GM19328 (cell line): ENCODE data around the gene ZNF202.
"Not testable (repeated sequence)": the region's sequence is repeated elsewhere in the genome, so short reads cannot be mapped to it uniquely, and the experiment has no call there.

ENCODE experiments used
- ATAC-seq: cut with Tn5 transposase; IDR thresholded peaks from one replicate; pipeline ENCODE4 v1.9.1; 2021; ENCODE audit warnings: mild to moderate bottlenecking, moderate library complexity; ENCODE audit not compliant: unreplicated experiment

ZNF202 gene

DNA sequence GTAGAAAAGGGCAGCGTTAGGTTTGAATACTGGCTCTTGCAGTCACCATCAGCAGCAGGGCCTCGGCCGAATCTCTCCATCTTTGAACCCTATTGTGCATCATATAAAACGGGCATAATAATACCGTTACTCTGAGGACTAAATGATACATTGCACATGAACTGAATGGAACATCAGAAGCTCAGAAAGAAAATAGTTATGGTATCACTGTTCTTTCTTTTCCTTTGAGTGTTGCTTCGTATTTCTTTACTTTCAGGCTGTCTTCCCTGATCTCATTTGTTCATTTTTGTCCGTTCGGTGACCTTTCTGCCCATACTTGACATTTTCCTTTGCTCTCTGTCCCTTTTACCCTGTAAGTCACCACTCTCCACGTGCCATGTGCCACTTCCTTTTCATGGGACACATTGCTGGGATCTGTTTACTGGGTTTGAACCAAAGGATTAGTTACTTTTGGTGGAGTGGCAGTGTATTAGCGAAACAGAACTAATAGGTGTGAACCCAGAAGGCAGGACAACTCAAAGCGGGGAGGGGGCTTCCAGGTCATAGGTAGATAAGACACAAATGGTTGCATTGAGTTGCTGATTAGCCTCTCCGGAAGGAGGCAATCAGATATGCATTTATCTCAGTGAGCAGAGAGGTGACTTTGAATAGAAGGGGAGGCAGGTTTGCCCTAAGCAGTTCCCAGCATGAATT, 717 bp upstream of the ZNF202 start:
- ATAC-seq: no peak

DNA sequence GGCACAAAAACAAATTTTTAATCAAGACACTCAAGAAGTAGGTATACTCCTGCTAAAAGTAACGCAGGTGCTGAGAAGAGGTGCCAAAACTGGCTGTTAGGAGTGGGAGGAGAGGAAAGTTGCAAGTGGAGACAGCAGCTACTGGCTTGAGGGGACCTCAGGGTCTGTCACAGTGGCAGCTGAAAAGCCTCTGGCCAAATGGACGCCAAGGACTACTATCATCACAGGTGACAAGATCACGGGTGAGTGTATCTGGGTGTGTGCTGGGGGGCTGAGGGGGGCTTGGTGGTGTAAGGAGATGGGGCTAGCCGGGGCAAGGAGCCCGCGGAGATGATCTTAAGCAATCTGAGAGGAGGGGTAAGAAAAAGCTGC, 687 bp downstream of the ZNF202 start:
- no peak for ATAC-seq

DNA sequence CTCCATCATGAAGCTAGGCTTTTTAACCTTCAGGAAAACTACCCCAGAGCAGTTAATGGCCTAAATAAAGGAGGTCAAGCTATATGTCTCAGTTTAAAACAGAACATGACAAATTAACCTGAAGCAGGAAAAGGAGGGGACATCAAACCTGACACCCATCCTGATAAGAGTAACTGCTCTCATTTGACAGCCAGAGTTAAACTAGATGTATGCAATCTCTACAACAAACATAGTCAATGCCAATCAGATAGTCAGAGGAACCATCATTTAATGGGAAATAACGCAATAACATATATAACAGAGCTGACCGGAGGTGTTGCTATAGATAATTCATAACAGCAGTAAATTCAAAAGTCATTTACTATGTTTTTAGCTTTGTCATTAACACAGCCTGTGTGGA, 3.1 kb downstream of the ZNF202 start:
- no peak for ATAC-seq

DNA sequence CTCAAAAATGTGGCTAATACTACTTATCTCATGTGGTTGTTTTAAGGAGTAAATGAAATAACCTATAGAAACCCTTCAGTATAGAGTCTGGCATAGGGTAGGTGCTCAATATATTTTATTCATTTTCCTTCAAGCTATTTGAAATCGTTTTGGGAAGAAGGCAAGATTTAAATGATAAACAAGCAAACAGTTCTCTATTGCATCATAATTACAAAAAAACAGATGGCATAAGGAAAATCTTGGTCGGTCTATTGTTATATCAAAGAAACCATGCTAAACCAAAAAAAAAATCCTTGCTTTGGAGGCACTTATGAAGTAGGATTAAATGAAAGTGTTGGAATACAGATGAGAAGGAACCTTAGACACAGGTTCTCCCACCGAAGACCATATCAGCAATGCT, 4.7 kb downstream of the ZNF202 start:
- no peak for ATAC-seq

DNA sequence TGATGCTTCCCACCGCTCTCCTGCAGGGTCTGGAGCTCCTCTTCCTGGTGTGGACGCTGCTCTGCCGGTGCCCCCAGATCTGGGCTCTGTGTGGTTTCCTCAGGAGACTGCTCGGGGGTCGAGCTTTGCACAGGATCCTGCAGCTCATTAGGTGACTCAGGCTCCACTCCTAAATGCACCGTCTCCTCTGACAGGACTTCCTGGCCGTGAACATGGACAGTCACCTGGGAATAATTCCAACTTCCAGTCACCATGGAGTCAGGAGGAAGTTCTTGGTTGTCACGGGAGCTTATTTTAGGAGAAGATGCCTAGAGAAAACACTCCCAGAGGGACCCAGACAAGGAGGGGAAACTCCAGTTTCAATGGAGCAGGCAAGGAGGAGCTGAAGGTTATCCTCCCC, 11.9 kb downstream of the ZNF202 start:
- no peak for ATAC-seq

DNA sequence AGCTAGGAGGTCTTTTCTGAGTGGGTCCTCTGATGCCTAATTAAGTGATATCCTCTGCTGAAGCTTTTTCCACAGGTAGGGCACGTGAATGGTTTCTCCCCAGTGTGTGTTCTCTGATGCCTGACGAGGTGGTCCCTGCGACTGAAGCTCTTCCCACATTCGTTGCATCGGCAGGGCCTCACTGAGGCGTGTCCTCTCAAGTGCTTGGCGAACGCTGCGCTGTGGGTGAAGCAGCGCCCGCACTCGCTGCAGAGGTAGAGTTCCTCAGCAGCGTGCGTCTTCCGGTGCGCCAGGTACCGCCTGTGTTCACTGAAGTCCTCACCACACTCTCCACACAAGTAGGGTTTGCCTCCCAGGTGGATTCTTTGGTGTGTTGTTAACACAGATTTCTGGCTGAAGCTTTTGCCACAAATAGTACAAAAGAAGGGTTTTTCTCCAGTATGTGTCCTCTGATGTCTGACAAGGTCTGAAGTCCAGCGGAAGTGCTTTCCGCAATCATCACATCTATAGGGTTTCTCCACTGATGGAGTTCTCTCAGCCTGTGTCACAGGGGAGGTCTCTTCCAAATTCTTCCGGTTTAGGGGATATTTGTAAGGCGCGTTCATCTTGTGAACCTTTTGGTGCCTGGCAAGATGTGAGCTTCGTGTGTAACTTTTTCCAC, 15.3 kb downstream of the ZNF202 start:
- no peak for ATAC-seq

DNA sequence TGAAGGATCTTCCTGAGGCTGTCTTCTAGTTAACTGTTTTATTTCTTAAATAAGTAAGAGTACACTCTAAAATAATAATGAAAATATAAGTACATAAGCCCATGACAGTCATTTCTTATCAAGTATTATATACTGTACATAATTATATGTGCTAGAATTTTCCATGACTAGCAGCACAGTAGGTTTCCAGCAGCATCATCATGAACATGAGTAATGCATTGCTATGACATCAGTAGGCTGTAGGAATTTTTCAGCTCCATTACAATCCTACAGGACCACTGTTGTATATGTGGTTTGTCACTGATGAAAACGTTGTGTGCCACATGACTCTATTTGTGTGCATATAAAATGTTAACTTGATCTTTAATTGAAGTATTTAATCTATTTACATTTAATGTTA, 22.0 kb downstream of the ZNF202 start:
- no peak for ATAC-seq

DNA sequence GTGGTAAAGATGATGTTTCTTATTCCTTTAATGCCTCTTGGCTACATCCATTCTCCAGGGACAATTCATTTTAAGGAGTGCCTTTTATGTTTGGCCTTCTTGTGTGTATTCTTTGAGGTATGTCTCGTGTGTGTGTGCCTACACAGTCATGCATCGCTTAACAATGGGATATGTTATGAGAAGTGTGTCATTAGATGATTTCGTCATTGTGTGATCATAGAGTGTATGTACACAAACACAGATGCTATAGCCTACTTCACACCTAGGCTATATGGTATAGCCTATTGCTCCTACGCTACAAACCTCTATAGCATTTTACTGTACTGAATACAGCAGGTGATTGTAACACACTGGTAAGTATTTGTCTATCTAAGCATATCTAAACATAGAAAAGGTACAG, 23.0 kb downstream of the ZNF202 start:
- no peak for ATAC-seq

DNA sequence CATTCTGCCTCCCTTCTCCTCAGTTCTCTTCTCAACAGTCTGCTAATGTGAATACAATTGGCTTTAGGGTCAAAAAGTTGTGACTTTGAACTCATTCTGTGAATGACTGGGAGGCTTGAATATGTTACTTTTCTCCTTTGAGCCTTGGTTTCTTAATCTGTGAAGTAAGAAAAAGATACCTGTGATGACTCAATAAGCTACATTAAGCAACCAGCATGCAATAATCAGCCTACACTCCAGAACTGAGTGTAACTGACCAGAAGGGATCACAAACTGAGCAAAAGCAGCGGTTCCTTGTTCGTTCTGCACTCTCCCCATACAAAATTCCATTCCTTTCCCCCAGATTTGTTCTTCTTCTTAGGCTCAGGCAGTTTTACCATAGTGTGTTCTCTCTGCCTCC, 23.4 kb downstream of the ZNF202 start:
- ATAC-seq: no peak

DNA sequence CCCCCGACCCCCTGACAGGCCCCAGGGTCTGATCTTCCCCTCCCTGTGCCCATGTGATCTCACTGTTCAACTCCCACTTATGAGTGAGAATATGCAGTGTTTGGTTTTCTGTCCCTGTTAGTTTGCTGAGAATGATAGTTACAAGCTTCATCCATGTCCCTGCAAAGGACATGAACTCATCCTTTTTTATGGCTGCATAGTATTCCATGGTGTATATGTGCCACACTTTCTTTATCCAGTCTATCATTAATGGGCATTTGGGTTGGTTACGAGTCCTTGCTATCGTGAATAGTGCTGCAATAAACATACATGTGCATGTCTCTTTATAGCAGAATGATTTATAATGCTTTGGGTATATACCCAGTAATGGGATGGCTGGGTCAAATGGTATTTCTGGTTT, 28.8 kb downstream of the ZNF202 start:
- not testable (repeated sequence) for ATAC-seq

DNA sequence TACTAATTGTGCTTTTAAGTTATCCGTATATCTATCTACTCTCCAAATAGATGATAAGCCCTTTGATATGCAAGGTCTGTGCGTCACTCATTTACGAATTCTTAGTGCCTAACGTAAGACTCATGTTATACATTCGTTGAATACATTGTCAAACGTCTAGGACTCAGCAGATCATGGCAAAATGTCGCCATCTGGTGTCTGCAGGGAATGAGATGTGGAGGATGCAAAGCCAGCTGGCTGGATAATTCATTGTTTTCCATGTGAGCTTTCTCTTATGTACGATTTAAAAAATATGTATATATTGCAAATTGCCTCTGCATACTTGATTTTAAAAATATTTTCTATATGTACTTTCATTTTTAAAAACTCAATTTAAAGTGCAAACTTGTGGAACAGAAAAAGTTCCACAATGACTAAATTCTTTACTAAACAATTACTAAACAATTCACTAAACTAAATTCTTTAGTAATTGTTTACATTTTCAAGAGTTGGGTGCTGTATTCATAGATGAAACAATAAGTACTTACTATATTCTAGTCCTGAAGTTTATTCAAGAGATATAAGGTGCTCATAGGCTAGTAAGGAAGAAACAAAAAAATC, 33.8 kb downstream of the ZNF202 start:
- no peak for ATAC-seq

DNA sequence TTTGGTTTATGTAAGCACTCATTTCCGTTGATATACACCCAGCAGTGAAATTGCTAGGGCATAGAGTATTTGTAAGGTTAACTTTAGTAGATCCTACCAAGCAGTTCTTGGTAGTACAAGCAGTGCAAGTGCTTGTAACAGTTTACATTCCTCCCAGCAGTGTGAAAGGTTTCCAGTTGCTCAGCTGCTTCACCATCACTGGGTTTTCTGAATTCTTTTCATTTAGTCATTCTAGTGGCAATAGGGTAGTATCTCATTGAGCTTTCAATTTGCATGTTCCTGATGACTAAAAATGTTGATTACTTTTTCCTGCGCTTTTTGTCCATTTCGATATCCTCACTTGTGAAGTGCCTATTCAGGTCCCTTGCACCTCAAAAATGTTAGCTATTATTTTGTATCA, 34.3 kb downstream of the ZNF202 start:
- no peak for ATAC-seq

DNA sequence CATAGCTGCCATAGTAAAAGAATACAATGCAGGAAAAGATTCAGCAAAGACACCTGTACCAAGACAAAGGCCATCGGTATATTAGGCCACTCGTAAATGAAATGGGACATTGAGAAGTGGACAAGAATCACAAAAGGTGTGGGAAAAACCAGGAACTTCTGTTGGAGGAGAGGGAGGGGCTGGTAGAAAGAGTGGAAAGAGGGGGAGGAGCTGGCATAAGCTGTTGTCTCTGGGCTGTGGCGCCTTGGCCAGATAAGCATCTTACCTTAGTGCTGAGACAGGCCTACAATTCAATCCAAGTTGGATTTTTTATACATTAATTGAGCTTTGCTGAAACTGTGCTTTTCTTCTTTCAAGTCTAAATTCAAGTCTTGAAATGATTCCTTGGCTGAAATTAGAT, 37.1 kb downstream of the ZNF202 start:
- ATAC-seq: no peak

DNA sequence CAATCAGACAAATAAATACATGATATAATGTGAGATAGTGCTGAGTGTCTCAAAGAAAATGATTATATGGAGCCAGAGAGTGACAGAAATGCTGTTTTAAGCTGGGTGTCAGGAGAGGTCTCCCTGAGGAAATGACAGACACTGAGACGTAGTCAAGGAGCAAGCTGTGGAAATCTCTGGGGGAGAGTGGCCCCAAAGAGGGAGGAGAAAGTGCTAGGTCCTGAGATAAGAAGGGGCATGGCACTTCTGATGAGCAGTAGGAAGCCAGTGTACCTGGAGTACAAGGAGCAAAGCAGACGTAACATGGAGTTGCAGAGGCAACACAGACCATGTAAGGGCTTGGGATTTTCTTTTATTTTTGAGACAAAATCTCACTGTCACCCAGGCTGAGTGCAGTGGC, 38.8 kb downstream of the ZNF202 start:
- ATAC-seq: no peak

DNA sequence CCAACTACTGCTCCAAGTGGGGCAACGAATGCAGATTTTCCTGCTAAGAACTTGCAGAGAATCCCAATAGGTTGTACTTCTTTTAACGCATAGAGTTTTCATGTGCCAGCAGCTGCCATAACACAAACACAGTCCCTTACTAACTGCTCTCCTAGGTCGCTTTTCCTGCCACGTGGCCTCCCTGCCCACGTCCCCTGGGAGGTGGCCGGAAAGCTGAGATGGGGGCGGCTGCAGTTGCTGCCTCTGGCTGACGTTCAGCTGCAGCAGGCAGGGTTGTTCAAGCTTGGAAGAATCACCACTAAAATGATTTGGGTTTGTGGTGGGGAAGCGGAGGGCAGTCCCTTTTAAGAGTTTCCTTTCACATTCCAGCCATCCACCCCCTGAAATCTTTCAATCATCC, 39.3 kb downstream of the ZNF202 start:
- ATAC-seq: no peak

DNA sequence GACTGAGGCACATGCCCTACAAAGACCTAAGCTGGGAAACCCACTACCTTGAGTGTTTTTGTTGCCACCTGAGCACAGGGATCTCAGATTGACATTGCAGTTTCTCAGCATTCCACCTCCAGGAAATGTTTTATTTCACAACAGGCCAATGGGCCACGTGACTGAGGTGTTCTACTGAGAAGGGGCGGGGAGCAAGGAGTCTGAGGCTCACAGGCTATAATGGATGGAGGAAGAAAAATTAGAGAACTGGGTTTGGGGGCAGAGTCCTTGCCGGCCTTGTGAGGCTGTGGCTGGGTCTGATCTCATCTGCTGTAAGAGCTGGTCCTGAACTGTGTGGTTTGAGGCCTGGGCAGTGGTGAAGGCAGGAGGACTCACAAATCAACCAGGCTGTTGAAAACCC, 40.7 kb downstream of the ZNF202 start:
- ATAC-seq: no peak

DNA sequence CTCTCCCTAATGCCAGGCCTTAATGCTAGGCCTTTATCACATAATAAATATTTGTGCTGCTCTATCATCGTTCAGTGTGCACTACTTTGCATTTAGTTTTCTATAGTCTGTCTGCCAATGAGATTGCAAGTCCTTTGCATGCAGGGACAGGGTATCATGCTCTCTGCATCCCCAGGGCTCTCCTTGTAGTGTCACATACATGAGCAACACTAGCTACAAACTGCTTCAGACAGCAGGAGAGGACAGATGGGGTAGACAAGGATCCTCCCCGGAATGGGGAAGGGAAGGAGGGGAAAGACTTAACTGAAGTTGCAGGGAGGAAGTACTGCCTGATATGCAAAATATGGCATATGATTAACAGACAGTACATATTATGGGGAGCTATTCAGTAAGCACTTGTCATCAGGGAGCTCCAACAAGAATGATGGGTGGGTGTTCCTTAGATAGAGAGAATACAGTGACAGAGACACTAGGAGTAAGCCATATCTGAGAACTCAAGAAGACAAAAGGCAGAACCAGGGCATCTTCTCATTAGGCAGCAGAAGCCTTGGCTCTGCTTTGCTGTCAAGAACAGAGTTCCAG, 42.8 kb downstream of the ZNF202 start:
- ATAC-seq: no peak

DNA sequence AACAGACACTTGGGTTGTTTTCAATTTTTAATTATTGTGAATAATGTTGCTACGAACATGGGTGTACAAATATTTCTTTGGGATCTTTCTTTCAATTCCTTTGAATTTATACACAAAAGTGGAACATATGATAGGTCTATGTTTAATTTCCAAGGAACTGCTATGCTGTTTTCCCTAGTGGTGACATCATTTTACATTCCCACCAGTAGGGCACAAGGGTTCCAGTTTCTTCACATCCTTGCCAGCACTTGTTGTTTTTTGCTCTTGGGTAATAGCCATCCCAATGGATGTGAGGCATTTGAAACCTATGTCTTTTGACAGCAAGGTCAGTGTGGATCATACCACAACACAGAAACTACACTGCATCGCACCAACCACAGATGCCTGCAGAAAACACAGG, 45.3 kb downstream of the ZNF202 start:
- no peak for ATAC-seq

DNA sequence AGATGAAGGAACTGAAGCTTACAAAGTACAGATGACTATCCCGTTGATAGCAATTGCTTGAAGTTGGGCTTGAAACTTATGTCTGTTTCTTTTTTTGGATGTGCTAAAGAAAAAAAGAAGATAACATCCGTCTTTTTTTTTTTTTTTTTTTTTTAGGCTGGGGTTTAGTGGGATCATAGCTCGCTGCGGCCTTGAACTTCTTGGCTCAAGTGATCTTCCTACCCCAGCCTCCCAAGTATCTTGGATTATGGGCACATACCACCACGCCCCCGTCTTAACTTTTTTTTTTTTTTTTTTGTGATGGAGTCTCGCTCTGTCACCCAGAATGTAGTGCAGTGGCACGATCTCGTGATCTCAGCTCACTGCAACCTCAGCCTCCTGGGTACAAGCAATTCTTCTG, 46.2 kb downstream of the ZNF202 start:
- no peak for ATAC-seq

DNA sequence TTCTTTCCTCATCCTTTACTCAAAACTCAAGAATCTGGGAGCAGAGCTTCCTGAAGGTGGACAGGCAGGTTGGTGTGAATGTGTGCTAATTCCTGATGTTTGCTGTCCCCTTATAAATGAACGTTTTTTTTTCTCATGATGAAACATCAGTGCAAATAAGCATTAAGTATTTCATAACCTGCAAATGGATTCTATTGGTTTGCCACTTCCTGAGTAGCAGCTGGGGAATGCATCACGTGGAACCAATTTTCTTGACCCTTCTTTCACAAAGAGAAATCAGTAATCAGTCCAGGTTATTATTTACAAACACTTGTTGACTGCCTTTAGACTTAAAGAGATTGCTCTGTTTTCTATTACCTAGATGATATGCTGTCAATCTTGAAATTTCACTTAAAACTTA, 46.9 kb downstream of the ZNF202 start:
- no peak for ATAC-seq

DNA sequence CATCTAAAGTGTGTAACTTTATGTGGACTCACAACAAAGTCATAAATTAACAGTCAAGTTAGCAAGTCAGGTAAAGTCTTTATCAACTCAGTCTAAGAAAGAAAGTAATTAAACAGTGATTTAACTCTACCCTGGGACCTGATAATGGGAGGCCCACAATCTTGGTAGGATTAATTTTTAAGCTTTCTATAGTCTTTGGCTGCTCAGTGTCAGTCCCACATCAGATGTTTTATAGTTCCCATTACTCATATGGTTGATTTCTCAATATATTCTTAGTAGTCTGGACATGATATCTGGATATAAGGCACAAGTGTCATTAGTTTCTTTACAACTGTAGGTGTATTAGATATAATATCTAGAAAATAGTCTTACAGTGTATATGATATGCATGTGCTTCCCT, 48.5 kb downstream of the ZNF202 start:
- no peak for ATAC-seq

DNA sequence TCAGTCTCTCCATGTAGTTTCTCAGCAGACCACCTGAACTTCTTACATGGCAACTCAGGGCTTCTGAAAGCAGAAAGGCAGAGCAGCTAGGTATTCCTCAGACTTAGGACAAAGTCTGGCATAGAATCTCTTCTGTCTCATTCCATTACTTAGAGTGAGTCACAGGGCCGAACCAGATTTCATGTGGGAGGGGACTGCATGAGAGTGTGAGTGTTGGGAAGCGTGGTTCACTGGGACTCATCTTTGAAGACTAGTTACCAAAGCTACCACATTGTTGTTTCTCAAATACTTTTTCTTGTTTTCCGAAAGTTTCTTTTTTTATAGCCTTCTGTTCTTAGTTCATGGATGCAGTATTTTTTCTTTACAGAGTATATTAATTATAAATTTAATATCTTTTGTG, 51.0 kb downstream of the ZNF202 start:
- ATAC-seq: no peak
